ENCODE measurements around the gene SFXN3. TPM values are rescaled to one million over a fixed set of nuclear protein-coding genes. Genes with fewer than 3 reads are reported as not detected.

Gene SFXN3
- polyA plus RNA-seq, 1 experiment: 125 TPM

DNA sequence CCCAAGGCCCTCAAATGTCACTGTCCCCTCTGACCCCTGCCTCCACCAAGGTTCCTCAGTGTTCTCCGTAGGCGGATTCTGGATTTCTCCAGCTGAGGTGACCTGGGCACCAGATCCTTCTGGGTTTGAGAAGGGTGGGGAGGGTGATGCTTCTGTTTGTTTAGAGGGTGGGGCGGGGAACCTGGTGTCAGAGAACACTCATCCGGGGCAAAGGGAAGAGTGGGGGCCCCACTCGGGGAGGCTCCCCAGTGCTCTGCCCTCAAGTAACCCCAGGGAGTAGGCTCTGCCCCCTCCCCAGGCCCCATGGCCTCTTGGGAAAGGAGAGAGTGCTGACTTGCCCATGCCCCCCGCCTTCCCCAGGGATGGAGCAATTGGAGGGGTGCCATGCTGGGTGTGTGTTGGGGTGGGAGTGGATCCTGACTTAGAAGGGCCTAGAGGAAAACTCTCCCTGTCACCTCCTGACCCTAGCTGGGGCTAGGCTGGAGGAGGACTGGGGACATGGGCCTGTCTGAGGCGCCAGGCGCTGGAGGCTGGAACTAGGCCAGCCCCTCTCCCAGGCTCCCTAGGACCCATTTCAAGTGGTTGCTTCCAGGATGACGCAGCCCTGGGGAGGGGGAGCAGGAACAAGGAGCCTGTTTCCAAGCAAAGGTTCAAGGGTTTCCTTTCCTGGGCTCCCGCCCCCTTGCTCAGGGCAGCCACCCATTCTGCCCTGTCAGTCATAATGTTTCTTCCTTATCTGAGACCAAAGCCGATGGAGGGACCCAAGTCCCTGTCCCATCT is 58.7 kb downstream of the SFXN3 start:
- Histone ChIP-seq H3K27me3 (ENCODE audit: control insufficient read depth, insufficient read depth, low read length) (peaks cover 45% of the 10 kb centered on the region), H3K36me3 (ENCODE audit: control insufficient read depth, insufficient read depth, low read length) (no peaks in the 10 kb centered on the region), H3K4me3 (ENCODE audit: low read depth, low read length) (no peak overlapping the region)
- POLR2A ChIA-PET: no interaction called here
- TF ChIP-seq, protein P1, sequence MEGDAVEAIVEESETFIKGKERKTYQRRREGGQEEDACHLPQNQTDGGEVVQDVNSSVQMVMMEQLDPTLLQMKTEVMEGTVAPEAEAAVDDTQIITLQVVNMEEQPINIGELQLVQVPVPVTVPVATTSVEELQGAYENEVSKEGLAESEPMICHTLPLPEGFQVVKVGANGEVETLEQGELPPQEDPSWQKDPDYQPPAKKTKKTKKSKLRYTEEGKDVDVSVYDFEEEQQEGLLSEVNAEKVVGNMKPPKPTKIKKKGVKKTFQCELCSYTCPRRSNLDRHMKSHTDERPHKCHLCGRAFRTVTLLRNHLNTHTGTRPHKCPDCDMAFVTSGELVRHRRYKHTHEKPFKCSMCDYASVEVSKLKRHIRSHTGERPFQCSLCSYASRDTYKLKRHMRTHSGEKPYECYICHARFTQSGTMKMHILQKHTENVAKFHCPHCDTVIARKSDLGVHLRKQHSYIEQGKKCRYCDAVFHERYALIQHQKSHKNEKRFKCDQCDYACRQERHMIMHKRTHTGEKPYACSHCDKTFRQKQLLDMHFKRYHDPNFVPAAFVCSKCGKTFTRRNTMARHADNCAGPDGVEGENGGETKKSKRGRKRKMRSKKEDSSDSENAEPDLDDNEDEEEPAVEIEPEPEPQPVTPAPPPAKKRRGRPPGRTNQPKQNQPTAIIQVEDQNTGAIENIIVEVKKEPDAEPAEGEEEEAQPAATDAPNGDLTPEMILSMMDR (IDR thresholded peaks at IDR 0.05; ENCODE audit: insufficient read depth, low read depth, low read length): no peak
- no peak for DNase-seq (ENCODE audit: low read depth)
- CTCF ChIA-PET: interaction anchor here (0.6 to 2.2 kb wide), 3 partner anchors 34 to 52 kb away, joined by 3 to 13 read pairs (median 4); no protein-coding TSS in a partner anchor

DNA sequence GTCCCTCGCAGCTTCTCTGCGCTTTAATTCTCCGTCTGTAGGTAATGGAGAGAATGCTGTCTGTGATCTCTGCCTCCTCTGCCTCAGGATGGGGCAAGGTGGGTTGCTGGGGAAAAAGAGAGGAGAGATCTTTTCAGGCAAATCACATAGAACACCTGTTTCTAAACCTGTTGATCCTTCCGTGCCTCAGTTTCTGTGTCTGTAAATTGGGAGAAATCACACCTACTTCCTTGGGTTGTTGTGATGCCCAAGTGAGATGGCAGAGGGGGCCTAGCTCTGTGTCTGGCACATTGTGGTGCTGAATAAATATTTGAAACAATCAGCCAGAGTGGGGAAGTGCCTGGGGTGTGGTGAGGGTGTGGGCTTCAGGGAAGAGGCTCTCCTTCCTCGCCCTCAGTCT is 59.6 kb downstream of the SFXN3 start:
- TF ChIP-seq, protein P1 (IDR thresholded peaks at IDR 0.05; ENCODE audit: insufficient read depth, low read depth, low read length): no peak
- H3K27me3 ChIP-seq (ENCODE audit: control insufficient read depth, insufficient read depth, low read length): peaks cover 39% of the 10 kb centered on the region
- CTCF ChIA-PET: interaction anchor here (0.9 to 13.9 kb wide), 2 partner anchors 40 to 50 kb away, joined by 3 to 312 read pairs; no protein-coding TSS in a partner anchor

More for the DNA sequence above, 59.6 kb downstream of the SFXN3 start:
- DNase-seq (ENCODE audit: low read depth): no peak
- H3K36me3 ChIP-seq (ENCODE audit: control insufficient read depth, insufficient read depth, low read length): no peaks in the 10 kb centered on the region
- H3K4me3 ChIP-seq (ENCODE audit: low read depth, low read length): no peak overlapping the region
- POLR2A ChIA-PET: no interaction called here

Other genes with a start within 250 kb of the SFXN3 start
- gene SLF2, start 118.3 kb upstream of the SFXN3 start, polyA plus RNA-seq (2011; rRNA removed): 6.8 and 10.1 TPM in 2 replicates
- gene SEMA4G, start 61.7 kb upstream of the SFXN3 start, polyA plus RNA-seq (2011; rRNA removed): 4.2 and 4.3 TPM in 2 replicates
- gene MRPL43, start 43.7 kb upstream of the SFXN3 start, polyA plus RNA-seq (2011; rRNA removed): 77.3 and 123 TPM in 2 replicates
- gene TWNK, start 43.7 kb upstream of the SFXN3 start, polyA plus RNA-seq (2011; rRNA removed): 4.7 and 5.5 TPM in 2 replicates
- gene LZTS2, start 31.4 kb upstream of the SFXN3 start, polyA plus RNA-seq (2011; rRNA removed): 47.5 and 81.5 TPM in 2 replicates
- 0.53 and 0.86 TPM in 2 replicates for gene PDZD7, start 105 bp upstream of the SFXN3 start, polyA plus RNA-seq (2011; rRNA removed)
- 21.4 and 32.4 TPM in 2 replicates for gene KAZALD1, start 30.8 kb downstream of the SFXN3 start, polyA plus RNA-seq (2011; rRNA removed)
- gene TLX1, start 100.1 kb downstream of the SFXN3 start, polyA plus RNA-seq (2011; rRNA removed): not detected in 2 replicates
- not detected in 2 replicates for gene LBX1, start 198.2 kb downstream of the SFXN3 start, polyA plus RNA-seq (2011; rRNA removed)

All from BJ (cell line).